Stimulated activated CD4-positive, alpha-beta T cell treated with anti-CD3 and anti-CD28 coated beads, Interleukin-2, amount 100 ng/mL, for 48 hours (primary cell): Measurements from ENCODE around the gene FCGBP.
"Not testable (repeated sequence)": the region's sequence is repeated elsewhere in the genome, so short reads cannot be mapped to it uniquely, and the experiment has no call there.

Experiments used
- DNase-seq, 2 donors: peaks; one replicate each; pipeline ENCODE4 v3.0.0-alpha.2; 2020

FCGBP gene

DNA sequence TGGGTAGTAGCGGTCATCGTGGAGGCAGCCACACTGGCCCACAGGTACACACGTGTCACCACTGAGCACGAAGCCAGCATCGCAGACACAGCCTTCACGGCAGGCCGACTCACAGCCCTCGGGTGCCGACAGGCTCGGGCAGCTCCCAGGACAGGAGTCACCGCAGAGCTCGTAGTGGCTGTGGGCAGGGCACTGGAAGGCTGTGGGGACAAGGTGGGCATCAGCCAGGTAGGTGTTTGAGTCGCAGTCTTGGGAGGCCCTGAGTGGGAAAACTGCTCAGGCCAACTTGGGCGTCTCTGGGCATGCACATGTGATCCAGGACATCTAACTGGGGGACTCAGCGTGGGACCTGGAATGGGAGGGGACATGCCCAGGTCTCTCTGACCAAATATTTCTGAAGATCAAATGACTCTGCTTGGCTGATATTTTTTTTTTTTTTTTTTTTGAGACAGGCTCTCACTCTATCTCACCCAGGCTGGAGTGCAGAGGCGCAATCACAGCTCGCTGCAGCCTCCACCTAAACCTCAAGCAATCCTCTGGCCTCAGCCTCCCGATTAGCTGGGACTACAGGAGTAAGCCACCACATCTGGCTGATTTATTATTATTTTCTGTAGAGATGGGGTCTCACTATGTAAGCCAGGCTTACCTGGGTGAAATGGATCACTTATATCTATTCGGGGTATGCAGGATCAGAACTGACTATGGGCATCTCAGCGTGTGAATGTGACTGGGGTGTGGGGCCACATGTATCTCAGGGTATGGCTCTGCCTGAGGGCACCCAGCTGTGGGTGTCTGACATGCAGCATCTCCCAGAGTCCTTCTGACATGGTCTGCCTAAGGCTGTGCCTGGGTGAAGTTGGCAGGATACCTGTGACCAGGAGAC is 44.3 kb downstream of the FCGBP start:
- not testable (repeated sequence) for DNase-seq

DNA sequence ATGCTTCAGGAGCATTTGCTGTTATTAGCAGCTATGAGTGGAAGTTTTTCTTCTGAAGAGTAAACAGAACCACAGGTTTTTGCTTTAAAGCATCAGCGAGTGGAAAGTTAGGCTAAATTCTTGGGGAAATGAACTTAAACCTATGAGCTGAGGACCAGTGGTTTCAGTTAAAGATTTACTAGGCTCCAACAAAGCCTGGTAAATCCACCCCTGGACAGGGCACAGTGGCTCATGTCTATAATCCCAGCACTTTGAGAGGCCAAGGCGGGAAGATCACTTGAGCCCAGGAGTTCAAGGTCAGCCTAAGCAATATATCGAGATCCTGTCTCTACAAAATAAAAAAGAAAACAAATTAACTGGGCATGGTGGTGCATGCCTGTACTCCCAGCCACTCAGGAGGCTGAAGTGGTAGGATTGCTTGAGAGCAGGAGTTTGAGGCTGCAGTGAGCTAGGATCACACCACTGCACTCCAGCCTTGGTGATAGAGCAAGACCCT is 46.9 kb downstream of the FCGBP start:
- not testable (repeated sequence) for DNase-seq

DNA sequence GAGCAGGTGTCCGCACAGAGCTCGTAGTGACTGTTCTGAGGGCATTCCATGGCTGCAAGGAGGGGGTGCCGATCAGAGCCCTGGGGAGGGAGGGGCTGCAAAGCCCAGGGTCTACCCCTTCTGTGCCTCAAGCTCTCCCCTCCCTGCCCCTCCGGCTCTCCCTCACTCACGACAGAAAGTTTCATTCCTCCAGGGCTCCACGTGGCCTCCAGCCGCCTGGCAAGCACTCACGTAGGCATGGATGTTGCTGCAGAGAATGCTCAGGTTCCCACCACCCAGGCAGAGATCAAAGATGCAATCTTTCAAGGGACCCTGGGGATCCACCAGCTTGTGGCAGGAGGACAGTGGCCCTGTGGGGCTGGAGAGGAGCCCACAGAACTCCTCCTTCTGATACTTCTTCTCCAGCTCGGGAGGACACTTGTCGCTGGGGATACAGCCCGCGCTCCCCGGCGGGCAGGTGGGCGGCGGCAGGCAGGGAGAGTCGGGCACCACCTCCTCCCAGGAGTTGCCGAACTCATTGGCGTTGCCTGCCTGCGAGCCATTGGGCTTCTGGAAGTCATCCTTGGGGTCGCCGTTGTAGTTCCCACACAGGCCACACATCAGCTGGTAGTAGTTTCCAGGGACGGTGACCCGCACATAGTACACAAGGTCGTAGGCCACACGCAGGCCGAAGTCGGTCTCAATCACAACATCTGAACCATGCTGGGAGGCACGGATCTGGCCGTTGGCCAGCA is 48.4 kb downstream of the FCGBP start:
- not testable (repeated sequence) for DNase-seq

DNA sequence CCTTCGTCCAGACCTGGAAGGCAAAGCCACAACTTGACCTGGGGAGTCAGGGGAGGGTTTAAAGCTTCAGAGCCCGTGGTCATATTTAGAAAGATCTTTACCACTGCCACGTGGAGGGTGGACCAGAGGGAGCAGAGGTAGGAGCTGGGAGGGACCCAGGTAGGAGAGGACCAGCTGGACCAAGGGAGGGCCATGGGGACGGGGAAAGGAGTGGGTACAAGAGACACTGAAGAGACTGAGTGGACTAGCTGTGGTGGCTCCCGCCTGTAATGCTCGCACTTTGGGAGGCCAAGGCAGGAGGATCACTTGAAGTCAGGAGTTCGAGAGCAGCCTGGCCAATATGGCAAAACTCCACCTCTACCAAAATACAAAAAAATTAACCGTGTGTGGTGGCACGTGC is 49.7 kb downstream of the FCGBP start:
- not testable (repeated sequence) for DNase-seq
